GM12892 (cell line): ENCODE data around the gene SLC35B2.

Source experiments
- DNase-seq: peaks from one replicate; pipeline ENCODE4 v3.0.0; 2011; ENCODE audit not compliant: insufficient read length
- FAIRE-seq: peaks from 2 replicates; lab custom pipeline; 2011; peaks lifted over from hg19 to GRCh38; lab: Jason Lieb, UNC
- POLR2A ChIP-seq: IDR thresholded peaks from 2 replicates; pipeline ENCODE4 v1.6.1; 2011; ENCODE audit warnings: low read depth, low read length, control low read depth
- POLR2AphosphoS5 ChIP-seq: IDR thresholded peaks from 2 replicates; pipeline ENCODE4 v1.6.1; 2011; ENCODE audit warnings: low read depth, low read length, control low read depth
- TAF1 ChIP-seq: IDR thresholded peaks from 2 replicates; pipeline ENCODE4 v1.6.1; 2011; ENCODE audit warnings: low read depth, mild to moderate bottlenecking, control low read depth, low read length, borderline replicate concordance

The SLC35B2 gene

DNA sequence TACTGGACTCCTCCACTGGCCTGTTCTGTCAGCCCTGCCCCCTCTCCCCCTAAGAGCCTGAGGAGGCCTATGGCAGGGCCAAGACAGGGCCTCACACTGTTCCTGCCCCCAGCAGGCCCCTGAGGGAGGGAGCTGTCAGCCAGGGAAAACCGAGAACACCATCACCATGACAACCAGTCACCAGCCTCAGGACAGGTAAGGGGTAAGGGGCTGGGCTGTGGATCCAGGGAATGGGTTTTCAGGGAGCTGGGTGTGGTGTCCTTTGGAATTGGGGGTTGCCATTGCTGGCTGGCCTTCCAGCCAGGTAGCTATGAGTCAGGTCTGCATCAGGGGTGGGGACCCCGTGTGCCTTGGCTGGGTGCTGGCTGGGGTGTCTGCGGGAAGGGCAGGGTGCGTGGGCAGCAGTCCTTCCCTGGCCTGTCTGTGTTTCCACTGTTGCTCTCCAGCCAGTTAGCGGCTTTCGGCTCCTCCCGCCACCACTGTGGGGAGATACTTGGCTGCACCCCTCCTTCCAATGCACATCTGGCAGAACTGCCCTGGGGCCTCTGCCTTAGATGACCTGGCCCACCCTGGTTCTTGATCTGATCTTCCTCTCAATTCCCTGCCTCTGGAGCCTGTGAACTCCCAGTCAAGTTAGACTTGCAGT, 30.1 kb downstream of the SLC35B2 start:
- DNase-seq (no peak), FAIRE-seq (no peak)
- TF ChIP-seq POLR2A: no peak
- TF ChIP-seq TAF1: no peak

DNA sequence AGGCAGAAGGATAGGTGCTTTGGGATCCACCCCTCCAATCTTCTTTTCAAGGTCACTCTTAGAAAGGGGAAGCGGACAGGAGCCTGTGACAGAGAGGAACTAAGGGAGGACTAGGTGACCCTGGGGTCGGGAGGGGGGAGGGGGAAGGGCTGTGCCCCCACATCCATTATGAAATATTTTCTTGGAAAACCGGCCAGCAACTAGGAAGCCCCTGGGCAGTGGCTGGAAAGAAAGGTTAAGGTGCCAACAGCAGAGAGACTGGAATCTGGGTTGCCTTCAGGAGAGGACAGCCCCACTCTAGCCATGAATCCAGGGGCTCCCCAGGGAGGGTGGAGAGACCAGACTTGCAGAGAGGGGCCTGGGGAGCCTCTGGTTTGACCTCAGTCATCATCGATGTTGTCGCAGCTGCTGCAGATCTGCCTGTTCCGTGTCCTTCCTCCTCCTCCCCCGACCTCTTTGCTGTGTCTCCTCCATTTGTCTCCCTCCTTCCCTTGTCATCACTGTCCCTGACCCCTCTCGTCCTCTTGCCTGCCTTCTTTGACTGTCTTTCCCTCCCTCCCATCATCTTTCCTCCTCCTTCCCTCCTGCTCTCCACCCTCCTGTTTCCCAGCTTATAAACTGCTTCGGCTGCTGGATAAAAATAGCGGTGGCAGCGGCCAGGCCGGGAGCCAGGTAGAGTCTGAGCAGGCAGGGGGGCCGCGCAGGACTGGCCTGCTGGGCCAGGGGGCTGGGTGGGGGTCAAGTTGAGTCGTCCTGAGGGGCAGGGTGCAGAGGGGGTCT, 30.8 kb downstream of the SLC35B2 start:
- DNase-seq: no peak
- TF ChIP-seq TAF1: no peak
- no peak for TF ChIP-seq POLR2A
- no peak for TF ChIP-seq POLR2AphosphoS5
- FAIRE-seq: no peak

DNA sequence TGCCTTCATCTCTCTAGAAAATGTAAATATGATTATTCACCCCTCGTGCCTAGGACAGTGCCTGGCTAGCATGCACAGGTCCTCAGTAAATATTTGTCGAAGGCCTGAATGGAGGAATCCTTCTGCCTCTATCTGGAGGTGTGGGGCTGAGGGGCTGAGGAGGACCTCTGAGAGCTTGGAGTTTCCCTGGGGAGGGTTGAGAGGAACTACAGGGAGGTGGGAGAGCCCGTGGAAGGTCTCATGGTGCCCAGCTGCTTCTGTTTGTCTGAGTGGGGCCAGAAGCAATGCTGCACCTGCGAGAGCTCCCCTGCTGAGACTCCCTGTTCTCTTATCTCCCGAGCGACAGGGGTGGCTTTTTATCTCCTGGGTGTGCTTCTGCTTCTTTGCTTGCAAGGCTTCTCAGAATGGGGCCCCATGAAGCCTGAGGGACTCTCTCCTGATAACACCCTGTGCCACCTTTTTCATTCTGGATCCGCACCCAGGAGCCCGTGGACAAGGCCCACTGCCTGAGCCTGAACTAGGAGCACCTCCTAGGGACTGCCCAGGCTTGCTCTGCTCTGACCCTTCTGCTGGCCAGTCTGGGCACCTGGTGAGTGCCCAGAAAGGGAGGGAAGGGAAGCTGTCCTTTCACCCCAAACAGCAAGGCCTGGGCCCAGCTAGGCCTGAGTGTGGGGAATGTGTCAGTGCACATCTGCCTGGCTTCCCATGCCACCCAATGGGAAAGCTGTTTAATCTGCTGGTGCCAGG, 31.6 kb downstream of the SLC35B2 start:
- FAIRE-seq (no peak), DNase-seq (no peak)
- TF ChIP-seq POLR2AphosphoS5 (no peak), POLR2A (no peak), TAF1 (no peak)

DNA sequence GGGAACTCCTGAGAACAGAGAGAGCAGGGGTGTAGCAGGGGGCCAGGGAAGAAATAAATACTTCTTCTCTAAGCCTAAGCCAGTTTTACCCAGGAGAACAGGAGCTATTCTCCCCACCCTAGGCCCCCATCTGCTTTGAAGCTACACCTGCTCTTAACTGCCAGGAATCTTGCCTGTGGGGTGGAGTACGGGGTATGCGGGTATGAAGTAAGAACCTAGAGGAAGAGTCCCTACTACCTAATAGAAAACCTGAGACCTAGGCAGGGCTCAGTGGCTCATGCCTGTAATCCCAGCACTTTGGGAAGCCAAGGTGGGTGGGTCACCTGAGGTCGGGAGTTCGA, 32.4 kb downstream of the SLC35B2 start:
- no peak for DNase-seq
- no peak for FAIRE-seq
- TF ChIP-seq POLR2AphosphoS5: no peak
- TF ChIP-seq POLR2A: no peak
- TF ChIP-seq TAF1: no peak

DNA sequence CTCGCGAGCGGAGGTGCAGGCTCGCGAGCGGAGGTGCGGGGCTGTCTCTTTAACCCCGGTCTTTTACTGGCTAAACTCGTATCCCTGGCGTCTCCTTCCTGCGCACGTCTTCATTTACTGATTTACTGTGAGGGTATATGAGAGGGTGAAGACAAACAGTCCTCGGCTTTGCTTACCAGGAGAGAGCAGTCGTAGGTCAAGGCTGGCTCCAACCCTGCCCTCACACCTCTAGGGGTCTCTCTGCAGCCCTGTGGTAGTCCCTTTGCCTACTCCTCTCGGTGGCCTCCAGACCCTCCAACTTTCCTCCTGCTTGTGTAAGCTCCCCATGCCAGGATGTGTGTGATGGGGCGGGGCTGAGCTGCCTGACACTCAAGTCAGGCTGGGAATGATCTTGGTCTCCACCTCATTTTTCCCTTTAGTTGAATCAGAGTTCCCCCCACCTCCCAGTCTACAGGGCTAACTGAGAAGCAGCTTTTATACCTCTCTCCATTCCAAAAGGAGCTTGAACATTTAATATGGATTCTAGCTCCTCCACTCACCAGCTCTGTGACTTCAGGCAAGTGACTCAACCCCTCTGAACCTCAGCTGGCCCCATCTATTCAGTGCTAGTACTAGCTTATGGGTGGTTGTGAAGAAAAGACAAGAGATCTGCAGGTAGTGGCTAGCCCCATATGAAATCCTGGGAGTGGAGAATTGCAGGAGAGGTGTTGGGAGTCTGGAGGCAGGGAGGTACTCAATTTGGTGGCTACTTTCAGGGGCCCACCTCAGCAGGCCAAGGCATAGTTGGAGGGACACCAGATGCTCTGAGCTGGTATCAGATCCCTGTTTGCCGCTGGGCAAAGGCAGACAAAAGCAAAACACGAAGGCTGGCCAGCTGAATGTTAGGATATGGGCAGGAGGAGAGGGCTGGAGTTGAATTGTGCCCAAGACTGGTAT, 33.0 kb downstream of the SLC35B2 start:
- peak; percentile 71 for FAIRE-seq
- TF ChIP-seq TAF1 (no peak), POLR2A (no peak), POLR2AphosphoS5 (peak; percentile 2; the same call in 1 of the 2 replicates)
- DNase-seq: no peak

DNA sequence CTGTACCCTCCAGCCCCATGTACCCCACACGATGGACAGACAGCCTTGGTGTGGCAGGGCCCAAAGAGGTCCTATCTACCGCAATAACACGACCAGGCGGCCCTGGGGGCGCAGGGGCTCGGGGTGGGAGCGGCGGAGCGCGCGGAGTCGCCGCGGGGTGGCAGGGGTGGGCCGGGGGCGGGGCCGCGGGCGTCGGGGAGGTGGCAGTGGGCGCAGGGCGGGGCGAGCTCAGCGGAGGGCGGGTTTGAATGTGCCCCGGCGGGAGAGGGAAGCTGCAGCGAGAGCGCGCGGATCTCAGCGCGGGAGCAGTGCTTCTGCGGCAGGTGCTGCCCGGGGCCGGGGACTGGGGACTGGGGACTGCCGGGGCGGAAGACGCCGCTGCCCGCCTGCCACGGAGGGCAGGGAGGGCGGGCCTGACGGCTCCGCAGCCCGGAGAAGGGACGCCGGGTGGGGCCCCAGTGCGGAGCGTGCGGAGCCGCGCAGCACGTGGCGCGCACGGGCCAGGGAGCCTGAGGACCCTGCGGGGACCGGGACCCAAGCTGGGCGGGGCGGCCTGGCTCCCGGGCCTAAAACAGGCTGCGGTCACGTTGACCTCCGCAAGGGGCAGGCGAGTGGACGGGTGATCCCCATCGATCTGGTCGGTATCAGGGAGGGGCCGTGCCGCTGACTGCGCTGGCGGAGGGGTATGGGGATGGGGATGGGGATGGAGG, 33.9 kb downstream of the SLC35B2 start, which contains the start of gene SLC29A1:
TSS of gene SLC29A1 (plus strand) at position 277 of the 710 bp plus-strand sequence. CDS start 3,719 bp downstream, outside the sequence.
- FAIRE-seq (peak; percentile 67), DNase-seq (peak; percentile 93)

DNA sequence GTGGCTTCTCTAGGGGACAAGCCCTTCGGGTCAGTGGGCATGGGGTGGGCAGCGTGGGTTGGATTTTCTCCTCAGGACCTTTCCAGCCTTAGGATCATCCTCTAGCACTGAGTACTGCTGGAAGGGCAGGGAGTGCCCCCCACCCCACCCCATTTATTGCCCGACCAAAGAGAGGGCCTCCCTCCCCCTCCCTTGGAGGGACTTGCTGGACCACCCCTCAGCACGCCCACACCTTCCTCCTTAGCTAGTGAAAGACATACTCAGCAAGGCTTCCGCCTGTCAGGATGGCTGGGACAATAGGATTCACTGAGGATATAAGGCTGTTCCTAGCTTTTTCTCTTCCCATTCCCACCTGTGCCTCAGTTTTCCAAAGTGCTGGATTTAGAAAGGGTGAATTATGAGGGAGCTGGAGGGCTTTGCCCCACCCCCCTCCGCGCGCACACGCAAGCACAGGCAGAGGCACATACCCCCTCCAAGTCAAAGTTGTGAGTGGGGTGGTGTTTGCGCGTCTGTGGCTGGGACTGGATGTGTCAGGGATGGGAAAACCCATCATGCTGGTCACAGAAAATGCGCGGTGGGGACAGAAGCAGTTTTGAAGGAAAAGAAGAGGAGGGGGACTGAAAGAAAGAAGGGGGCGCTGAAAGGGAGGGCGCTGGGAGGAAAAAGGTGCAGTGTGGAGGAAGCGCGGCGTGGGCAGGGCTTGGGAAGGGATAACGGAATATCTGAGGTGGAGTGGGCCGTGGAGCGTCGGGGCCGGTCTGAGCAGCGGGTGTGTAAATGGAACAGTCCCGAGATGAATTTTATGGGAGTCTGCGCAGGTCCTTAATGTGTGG, 34.6 kb downstream of the SLC35B2 start:
- no peak for FAIRE-seq

More for the DNA sequence above, 33.9 kb downstream of the SLC35B2 start, which contains the start of gene SLC29A1:
- TF ChIP-seq TAF1 (0 out of 2 replicates have a peak, but pooled peaks have one; percentile 20), POLR2AphosphoS5 (peak; percentile 36), POLR2A (peak; percentile 68)

DNA sequence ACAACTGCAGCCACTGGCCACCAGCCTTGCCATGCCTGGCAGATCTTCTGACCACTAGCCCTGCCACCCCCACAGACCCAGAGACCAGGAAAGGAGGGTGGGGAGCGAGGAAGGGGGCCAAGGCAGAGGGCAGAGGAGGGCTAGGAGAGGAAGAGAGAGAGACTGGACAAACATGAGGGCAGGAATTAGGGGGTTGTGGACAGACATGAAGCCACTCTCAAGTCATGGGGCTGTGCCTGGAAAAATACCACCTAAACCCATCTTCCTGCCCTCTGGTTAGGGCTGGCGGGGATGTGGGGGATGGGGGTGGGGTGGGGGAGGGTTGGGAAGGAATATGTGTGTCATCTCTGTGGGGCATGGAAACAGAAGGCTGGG, 35.4 kb downstream of the SLC35B2 start:
- FAIRE-seq: no peak
- TF ChIP-seq POLR2A: no peak
- no peak for TF ChIP-seq TAF1
- no peak for DNase-seq

More for the DNA sequence above, 34.6 kb downstream of the SLC35B2 start:
- TF ChIP-seq POLR2AphosphoS5 (no peak), POLR2A (no peak), TAF1 (no peak)
- DNase-seq: no peak

DNA sequence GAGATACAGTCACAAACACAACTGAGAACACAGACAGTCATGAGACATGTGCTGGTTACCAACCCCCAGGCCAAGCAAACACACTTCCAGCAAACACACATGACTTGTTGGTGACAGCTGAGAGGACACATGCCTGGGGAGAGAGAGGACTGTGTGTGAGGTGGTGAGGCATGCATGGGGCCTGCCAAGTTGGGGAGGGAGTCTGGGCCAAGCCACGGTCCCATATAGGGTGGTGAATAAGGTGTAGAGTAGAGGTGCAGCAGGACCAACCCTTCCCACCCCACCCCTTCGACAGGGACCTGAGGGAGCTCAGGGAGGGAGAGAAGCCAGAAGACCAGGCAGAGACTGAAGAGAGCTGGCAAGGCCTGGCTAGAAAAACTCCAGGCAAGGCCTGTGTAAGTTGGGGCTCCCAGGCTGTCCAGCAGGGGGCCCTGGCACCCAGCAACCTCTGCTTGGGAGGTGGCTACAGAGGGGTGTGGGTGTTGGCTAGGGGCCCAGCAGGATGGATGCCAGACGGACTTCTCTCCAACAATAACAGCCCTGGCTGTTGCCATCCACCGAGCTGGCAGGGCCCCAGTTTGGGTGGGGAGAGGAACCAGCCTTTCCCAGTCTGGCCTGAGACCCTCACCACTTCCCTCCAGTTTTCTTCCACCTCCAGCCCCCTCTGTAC, 35.9 kb downstream of the SLC35B2 start:
- TF ChIP-seq POLR2A: no peak
- no peak for TF ChIP-seq POLR2AphosphoS5
- TF ChIP-seq TAF1: no peak
- FAIRE-seq (peak; percentile 24), DNase-seq (peak; percentile 72)
